Cortex of kidney (tissue), 1 donor: ENCODE results near the gene ARL10.

Experiments used
- DNase-seq: peaks from one replicate; lab custom pipeline; 2025; lab: John Stamatoyannopoulos, UW

Gene ARL10

GRCh38 chr5:176361437-176362232, 3.7 kb upstream of the ARL10 start, which contains the start of gene KIAA1191:
Gene KIAA1191 (minus strand): TSS chr5:176361764. CDS start chr5:176359508, 2,256 bp downstream.
- no peak for DNase-seq

DNA sequence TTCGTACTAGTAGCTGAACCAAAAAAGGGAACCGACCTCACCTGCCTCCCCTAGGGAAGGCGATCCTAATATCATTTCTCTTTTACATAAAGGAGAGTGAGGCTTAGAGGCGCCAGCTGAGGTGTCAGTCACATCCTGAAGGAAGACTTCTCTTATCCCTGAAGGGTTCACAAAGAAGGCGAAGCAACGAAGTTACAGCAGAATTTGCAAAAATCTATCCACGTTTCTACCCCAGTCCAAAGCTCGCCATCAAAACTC, 3.1 kb upstream of the ARL10 start:
- DNase-seq = no peak

- no peak for DNase-seq
Observed at GRCh38 chr5:176364765-176365350, 429 bp upstream of the ARL10 start.

DNA sequence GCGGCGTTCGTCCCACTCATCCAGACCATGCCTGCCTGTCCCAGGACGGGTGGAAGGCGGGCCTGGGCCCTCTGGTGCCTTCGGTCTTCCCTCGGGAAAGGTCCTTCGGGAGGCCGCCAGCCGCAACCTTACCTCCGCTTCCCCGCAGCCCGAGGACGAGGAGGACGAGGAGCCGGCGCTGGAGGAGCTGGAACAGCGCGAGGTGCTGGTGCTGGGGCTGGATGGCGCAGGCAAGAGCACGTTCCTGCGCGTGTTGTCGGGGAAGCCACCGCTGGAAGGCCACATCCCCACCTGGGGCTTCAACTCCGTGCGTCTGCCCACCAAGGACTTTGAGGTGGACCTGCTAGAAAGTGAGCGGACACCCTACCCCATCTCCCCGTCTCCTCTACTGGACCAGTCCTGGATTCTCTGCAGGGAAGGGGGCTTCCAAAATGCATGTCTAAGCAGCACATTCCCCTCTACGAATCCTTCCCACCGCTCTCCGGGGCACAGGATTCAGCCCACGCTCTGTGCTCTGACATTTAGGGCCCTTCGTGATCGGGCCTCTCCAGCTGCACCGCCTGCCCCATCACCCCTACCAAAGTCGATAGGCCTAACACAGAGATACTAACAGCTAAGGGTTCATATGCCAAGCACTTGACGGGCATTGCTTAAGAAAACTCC, 1.1 kb downstream of the ARL10 start:
- no peak for DNase-seq

DNA sequence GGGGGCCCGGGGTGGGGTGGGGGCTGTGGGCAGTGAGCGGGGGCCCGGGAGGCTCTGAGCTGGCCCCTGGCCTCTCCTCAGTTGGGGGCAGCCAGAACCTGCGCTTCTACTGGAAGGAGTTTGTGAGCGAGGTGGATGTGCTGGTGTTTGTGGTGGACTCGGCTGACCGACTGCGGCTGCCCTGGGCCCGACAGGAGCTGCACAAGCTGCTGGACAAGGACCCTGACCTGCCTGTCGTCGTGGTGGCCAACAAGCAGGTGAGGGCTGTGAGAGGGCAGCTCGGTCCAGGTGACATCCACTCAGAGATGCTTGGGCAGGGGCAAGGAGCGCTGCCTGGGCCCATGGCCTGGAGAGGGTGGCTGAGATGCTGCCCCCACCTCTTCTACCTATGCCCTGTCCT, 3.4 kb downstream of the ARL10 start:
- DNase-seq = no peak

DNA sequence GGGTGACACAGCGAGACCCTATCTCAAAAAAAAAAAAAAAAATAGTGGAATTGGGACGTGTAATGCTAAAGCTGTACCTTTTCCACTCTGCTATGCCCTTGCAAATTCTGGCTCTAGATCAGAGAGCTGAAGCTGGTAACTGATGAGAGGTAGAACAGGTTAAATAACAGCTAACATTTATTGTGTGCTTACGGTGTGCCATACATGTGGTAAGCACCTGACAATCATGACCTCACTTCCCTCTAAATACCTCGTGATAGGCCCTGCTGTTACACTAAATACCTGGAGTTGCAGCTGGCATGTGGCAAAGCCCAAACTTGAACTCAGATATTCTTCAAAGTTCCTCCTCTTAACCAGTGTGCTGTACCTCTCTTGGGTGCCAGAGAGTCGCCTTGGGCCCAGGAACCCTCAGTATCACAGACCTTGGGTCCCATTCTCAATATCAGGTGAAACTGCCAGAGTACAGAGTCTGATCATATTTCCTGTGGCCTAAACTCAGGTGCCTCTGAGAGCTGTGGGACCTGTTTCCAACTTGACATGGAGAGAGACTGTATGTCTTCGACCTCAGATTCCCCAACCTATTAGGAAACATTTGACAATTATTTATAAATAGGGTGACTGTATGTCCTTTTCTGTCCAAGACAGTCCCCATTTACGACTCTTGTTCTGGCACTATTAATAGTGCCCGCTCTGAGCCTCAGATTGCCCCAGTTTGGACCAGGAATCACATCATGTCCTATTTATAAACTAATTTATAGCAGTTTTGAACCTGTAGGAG, 4.8 kb downstream of the ARL10 start:
- no peak for DNase-seq

DNA sequence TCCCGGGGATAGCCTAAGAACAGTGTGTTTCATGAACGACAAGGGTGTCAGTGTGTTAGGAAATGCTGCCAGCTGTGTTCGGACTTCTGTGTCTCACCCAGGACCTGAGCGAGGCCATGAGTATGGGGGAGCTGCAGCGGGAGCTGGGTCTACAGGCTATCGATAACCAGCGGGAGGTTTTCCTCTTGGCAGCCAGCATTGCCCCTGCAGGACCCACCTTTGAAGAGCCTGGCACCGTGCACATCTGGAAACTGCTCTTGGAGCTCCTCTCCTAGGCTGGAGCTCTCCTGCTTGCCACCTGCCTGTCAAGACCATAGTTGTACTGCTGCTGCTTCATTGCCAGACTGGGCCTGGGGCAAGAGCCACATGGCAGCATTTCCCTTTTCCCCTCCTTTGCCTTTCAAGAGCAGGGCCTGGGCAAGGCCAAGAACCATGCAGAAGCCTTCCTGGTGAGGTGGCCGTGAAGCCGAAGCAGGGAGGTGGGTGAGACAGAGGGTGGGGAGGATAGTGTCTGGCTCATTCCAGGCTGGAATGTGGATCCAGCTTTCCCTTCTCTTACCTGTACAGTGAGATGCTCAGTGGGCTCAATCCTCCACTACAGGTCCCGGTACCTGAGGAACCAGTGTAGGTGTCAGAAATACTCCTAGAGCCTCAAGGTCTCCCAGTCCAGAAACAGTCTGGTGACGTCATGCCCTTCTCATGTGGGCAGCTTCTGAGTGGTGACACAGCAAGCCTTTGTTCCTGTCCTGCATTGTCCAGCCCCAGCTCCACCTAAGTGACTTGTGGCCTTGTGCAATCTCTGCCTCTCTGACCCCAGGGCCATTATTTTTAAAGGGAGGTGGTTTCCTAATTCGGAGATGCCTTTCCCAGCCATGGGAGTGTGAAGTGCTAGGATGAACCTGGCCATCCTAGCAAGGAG, 6.6 kb downstream of the ARL10 start:
- no peak for DNase-seq

GRCh38 chr5:176373100-176373818, 8.0 kb downstream of the ARL10 start:
- no peak for DNase-seq

DNA sequence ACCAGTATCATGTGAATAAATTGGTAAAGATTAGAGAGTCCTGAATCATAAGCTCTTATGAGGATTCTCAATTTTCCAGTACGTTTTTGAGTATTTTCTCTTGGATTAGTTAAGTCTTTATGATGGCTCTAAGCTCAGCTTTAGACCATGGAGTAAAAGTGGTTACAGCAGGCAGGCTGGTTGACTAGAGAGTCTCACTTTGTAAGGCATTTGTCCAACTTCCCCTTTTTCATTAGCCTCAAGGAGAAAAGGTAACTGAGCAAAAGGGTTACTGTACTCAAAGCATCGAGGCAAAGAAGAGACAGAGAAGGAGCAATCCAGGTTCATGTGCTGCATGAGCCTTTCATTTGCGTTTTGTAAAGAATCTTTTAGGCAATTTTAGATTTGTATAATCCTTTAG, 14.6 kb downstream of the ARL10 start:
- no peak for DNase-seq

DNA sequence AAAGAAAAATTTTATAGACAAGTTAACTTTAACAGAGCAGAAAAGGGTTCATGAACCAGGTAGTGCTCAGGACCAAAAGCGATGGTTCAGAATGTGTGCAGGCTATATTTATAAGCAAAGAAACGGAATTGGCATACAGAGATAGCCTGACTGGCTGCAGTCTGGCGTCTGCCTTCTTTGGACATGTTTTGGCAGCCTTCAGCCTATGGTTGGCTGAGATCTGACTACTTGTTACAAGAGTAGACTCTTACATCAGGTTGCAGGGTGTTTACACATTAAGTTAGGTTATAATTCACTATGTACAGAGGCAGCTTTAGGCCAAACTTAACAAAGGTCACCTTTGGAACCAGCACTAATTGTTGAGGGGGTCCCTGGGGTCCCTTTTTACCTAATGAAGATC, 16.1 kb downstream of the ARL10 start:
- DNase-seq = no peak

DNA sequence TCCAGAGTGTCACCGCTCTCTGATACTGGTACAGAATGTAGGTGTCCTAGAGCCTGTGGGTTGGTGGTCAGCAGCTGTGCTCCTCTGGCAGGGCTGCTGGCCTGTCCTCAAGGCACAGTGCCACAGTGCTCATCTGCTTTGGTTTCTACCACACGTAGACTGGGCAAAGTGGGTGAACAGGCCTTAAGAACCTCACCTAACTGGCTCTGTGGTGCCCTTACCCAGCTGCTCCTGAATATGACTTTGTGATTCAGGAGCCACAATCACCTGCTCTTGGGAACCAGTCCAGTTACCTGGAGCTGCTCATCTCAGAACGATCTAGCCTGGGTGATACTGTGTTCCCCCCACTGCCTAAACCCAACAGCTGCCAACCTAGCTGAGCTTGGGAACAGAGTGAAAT, 16.7 kb downstream of the ARL10 start:
- DNase-seq = no peak

- no peak for DNase-seq
Observed at GRCh38 chr5:176382721-176383120, 17.4 kb downstream of the ARL10 start.

DNA sequence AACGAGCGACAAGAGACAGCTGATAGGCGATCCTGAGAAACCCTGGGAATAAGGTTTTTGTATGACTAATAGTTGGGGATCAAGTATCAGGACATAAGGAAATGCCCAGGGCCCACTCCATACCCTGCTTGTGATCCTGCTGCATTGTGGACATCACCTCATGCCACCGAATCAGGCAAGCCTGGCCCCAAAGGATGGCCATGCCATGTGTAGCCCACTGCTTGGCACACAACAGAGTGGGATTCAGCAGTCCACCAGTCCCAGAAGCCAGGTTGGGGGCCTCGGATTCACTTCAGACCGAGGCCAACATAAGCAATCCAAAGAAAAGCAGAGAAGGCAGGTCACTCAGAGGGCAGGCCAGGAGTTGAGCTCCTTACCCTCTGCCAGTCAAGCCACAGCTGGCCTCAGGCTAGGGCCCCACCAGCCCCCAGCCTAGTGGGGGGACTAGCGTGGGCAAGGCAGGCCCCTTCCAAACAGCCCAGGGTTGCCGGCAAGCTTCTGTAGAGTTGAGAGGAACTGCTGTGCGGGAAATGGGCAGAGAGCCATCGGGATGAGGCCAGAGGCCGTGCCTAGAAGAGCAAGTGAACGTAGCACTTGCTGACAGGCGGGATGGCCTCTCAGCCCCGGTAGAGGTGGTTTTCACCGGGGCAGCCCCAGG, 18.1 kb downstream of the ARL10 start:
- DNase-seq = no peak

- no peak for DNase-seq
Observed at GRCh38 chr5:176383961-176384360, 18.7 kb downstream of the ARL10 start.

- no peak for DNase-seq
Observed at GRCh38 chr5:176384366-176384930, 19.2 kb downstream of the ARL10 start.

GRCh38 chr5:176384991-176385390, 19.7 kb downstream of the ARL10 start:
- no peak for DNase-seq

- DNase-seq = no peak
Observed at GRCh38 chr5:176386491-176386890, 21.2 kb downstream of the ARL10 start.

DNA sequence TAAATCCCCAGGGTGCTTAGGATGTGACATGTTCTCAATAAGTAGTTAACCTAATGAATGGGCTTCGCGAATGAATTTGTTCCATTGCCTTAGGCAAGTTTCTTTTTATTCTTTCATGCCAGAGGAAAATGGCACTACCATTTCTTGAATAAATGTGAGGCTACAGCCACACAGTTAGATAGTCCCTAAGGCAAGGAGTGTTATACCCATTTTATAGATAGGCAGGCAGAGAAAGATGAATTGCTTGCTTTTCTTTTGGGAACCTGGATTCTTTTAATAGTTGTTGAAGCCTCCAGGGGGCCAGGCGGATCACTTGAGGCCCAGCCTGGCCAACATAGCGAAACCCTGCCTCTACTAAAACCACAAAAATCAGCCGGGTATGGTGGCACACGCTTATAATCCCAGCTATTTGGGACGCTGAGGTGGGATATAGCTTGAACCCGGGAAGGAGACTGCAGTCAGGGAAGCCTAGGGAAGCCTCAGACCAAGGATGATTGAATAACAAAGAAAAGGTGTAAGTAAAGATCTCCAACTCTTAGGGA, 22.2 kb downstream of the ARL10 start:
- no peak for DNase-seq

- DNase-seq = no peak
Observed at GRCh38 chr5:176388003-176388443, 22.7 kb downstream of the ARL10 start.
